Endothelial cell (in vitro differentiated cells): ENCODE data around the gene LRRC4B. TPM values are rescaled to one million over a fixed set of nuclear protein-coding genes. Genes with fewer than 3 reads are reported as not detected.
A peak's percentile ranks its signal among the peaks of the same experiment; 100 is the strongest.
"Not testable (repeated sequence)": the region's sequence is repeated elsewhere in the genome, so short reads cannot be mapped to it uniquely, and the experiment has no call there.

Experiments used
- DNase-seq: peaks from one replicate; pipeline ENCODE4 v3.0.0; 2021; ENCODE audit warnings: low spot score
- H3K27ac Mint-ChIP-seq: one replicate; pipeline ENCODE4 v1.8.0; 2021; ENCODE audit warnings: mixed read lengths, inconsistent platforms; ENCODE audit not compliant: unreplicated experiment
- H3K27me3 Mint-ChIP-seq: one replicate; pipeline ENCODE4 v1.8.0; 2021; ENCODE audit warnings: mild to moderate bottlenecking, moderate library complexity, mixed read lengths, inconsistent platforms; ENCODE audit not compliant: unreplicated experiment
- H3K36me3 Mint-ChIP-seq: one replicate; pipeline ENCODE4 v1.8.0; 2021; ENCODE audit warnings: mild to moderate bottlenecking, low read depth, mixed read lengths, inconsistent platforms; ENCODE audit not compliant: unreplicated experiment
- H3K4me1 Mint-ChIP-seq: one replicate; pipeline ENCODE4 v1.8.0; 2021; ENCODE audit warnings: mild to moderate bottlenecking, mixed read lengths, inconsistent platforms; ENCODE audit not compliant: unreplicated experiment
- H3K4me3 Mint-ChIP-seq: one replicate; pipeline ENCODE4 v1.8.0; 2021; ENCODE audit warnings: mild to moderate bottlenecking, mixed read lengths, inconsistent platforms; ENCODE audit not compliant: unreplicated experiment
- H3K9me3 Mint-ChIP-seq: one replicate; pipeline ENCODE4 v1.8.0; 2021; ENCODE audit warnings: mixed read lengths, inconsistent platforms; ENCODE audit not compliant: unreplicated experiment
- long read RNA-seq: library from polyadenylated mRNA; unstranded; transcript quantifications from one replicate; pipeline ENCODE4 v2.0.0, GENCODE V29; 2020; ENCODE audit not compliant: unreplicated experiment
- total RNA-seq: library from RNA; stranded (reverse); fragmentation: NEBNext Ultra II Directional; extraction: Animal tissue kit (Norgen Biotek cat#: 25700); gene quantifications from one replicate; pipeline ENCODE4 v1.2.1, GENCODE V29; 2021; ENCODE audit not compliant: unreplicated experiment
- TF ChIP-seq, protein P1 (sequence below): fragments of 200-600 bp; sonication (generic); IDR thresholded peaks from one replicate; pipeline ENCODE4 v1.5.0; 2021; ENCODE audit warnings: antibody characterized with exemption; ENCODE audit not compliant: unreplicated experiment

LRRC4B gene, protein sequence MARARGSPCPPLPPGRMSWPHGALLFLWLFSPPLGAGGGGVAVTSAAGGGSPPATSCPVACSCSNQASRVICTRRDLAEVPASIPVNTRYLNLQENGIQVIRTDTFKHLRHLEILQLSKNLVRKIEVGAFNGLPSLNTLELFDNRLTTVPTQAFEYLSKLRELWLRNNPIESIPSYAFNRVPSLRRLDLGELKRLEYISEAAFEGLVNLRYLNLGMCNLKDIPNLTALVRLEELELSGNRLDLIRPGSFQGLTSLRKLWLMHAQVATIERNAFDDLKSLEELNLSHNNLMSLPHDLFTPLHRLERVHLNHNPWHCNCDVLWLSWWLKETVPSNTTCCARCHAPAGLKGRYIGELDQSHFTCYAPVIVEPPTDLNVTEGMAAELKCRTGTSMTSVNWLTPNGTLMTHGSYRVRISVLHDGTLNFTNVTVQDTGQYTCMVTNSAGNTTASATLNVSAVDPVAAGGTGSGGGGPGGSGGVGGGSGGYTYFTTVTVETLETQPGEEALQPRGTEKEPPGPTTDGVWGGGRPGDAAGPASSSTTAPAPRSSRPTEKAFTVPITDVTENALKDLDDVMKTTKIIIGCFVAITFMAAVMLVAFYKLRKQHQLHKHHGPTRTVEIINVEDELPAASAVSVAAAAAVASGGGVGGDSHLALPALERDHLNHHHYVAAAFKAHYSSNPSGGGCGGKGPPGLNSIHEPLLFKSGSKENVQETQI
- 3.0 TPM for total RNA-seq
- long read RNA-seq, partial matches to known transcripts: 0 of 1 reads
- long read RNA-seq, other reads (novel, unspliced or antisense): 0 of 1 reads

DNA sequence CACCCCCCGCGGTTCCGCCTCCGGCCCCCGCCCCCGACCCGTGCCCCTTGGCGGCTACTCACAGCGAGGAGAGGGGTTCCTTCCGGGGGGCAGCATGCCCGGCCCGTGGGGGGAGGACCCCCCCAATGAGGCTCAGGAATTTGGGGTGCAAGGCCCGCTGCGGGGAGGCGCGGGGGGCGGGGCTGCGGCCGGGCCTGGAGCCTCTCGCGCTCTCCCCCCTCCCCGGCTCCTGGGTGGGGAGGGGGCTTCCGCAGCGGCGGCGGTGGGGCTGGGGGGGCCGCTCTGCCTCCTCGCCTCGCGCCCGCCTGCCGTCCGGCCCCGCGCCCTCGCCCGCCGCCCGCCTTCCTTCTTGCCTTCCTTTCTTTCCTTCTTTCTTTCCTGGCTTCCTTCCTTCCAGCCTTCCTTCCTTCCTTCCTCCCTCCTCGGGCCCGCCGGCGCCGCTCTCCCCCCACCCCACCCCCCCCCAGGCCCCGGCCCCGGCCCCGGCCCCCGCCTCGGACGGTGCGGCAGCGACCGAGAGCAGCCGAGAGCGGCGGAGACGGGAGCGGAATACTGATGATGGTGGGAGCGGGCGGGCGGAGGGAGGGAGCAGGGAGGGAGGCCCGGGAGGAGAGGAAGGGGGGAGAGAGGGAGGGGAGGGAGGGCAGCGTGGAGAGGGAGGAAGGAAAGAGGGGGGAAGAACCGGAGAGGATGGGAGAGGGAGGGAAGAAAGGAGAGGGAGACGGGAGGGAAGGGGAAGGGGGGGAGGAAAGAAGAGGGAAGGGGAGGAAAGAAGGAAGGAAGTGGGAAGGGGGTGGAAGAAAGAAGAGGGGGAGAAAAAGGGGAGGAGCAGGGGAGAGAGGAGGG, at the start of gene LRRC4B:
Gene LRRC4B (minus strand): TSS at position 554 of the 846 bp plus-strand sequence. CDS start 19,597 bp downstream, outside the sequence.
- Mint-ChIP-seq H3K27me3 (peaks cover 24% of the 10 kb centered on the region), H3K36me3 (peaks cover 16% of the 10 kb centered on the region), H3K4me3 (no peak within 1 kb of the TSS), H3K4me1 (no peaks in the 10 kb centered on the region), H3K9me3 (peaks cover 32% of the 10 kb centered on the region), H3K27ac (no peak within 1 kb of the TSS)
- TF ChIP-seq, protein P1, sequence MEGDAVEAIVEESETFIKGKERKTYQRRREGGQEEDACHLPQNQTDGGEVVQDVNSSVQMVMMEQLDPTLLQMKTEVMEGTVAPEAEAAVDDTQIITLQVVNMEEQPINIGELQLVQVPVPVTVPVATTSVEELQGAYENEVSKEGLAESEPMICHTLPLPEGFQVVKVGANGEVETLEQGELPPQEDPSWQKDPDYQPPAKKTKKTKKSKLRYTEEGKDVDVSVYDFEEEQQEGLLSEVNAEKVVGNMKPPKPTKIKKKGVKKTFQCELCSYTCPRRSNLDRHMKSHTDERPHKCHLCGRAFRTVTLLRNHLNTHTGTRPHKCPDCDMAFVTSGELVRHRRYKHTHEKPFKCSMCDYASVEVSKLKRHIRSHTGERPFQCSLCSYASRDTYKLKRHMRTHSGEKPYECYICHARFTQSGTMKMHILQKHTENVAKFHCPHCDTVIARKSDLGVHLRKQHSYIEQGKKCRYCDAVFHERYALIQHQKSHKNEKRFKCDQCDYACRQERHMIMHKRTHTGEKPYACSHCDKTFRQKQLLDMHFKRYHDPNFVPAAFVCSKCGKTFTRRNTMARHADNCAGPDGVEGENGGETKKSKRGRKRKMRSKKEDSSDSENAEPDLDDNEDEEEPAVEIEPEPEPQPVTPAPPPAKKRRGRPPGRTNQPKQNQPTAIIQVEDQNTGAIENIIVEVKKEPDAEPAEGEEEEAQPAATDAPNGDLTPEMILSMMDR: no peak
- no peak for DNase-seq

DNA sequence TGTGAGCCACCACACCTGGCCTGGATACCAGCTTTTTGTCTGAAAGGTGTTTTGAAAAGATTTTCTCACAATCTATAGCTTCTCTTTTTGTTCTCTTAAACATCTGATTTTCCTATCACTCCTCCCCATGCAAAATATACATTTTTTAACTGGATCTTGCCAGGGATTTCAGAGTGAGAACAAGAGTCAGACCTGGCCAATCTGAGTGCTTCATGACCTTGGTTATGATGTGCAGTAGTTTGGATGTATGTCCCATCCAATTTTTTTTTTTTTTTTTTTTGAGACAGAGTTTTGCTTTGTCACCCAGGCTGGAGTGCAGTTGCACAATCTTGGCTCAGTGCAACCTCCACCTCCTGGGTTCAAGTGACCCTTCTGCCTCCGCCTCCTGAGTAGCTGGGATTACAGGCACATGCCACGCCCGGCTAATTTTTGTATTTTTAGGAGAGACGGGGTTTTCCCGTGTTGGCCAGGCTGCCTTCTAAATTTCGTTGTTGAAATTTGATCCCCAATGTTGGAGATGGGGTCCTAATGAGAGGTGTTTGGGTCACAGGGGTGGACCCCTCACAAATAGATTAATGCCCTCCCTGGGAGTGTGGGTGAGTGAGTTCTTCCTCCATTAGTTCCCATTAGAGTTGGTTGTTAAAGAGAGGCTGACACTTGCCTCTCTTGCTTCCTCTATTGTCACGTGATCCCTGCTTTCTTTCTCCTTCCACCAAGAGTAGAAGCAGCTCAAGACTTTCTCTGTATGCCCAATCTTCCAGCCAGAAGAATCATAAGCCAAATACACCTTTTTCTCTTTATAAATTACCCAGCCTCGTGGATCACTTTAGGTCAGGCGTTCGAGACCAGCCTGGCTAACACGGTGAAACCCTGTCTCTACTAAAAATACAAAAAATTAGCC, 44.5 kb upstream of the LRRC4B start:
- H3K4me1 Mint-ChIP-seq, H3K36me3 Mint-ChIP-seq, H3K27ac Mint-ChIP-seq, H3K27me3 Mint-ChIP-seq, DNase-seq, H3K4me3 Mint-ChIP-seq: not testable (repeated sequence)
- peaks cover 15% of the 10 kb centered on the region for H3K9me3 Mint-ChIP-seq

DNA sequence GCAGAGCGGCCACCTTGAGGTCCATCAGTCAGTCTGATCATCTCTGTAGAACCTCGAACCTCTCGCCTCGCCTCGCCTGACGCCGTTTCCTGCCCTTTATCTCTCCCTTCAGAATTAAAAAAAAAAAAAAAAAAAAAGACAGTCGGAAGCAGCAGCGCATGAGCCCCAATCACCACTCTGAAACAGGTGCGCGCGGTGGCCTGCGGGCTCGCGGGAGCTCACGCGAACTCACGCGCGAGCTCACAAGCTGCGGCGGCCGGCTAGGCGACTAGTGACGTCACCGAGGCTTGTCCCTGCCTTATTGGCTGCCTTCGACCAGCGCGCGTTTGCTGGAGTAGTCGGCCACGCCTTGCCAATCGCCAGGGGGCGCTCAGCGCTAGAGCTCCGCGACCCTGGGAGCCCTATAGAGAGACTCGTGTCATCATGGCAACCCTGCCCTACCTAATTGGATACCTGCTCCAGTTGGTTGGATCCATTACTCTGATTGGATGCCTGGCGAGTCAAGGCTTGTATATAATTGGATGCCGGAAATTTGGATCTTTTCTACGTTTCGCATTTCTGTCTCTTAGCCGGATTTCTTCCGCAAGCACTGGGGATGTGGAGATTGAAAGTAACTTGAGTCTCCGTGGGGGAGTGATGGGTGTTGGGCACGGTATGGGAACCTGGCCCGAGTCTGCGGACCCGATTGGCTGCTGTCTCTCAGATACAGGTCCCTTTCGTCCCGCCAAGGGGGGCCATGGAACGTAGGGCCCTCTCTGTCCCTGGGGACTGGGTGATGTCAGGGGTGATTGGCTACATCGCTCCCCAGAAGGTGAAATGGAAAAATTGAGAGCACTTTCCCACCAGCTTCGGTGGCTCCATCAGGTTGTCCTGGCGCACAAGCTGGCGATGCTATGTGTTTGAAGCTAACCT, 39.9 kb upstream of the LRRC4B start:
- Mint-ChIP-seq H3K27ac (no peak overlapping the region), H3K4me3 (no peak overlapping the region), H3K36me3 (peaks cover 11% of the 10 kb centered on the region), H3K27me3 (peaks cover 5% of the 10 kb centered on the region), H3K9me3 (peaks cover 25% of the 10 kb centered on the region), H3K4me1 (no peaks in the 10 kb centered on the region)
- peak; percentile 8 for DNase-seq
- TF ChIP-seq, protein P1: no peak

DNA sequence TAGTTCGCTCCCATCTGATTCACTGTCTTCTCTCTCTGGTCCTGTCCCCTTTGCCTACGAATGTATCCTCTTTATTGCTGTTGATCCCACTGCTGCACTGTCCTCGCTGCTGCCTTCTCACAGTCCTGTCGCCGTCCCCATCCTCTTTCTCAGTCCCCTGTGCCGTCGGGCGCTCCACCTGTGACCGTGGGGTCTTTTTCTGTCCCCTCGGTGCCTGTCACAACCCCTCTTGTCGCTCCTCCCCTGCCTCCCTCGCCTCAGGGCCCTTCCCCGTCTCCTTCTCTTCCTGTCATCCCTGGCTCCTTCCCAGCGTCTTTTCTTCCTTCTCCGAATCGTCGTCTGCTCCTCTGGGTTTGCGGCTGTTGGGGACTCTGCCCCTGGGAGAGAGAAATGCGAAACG, 39.2 kb upstream of the LRRC4B start:
- no peak for DNase-seq
- H3K4me1 Mint-ChIP-seq: no peaks in the 10 kb centered on the region
- peaks cover 5% of the 10 kb centered on the region for H3K27me3 Mint-ChIP-seq
- no peak overlapping the region for H3K4me3 Mint-ChIP-seq
- H3K27ac Mint-ChIP-seq: no peak overlapping the region
- H3K9me3 Mint-ChIP-seq: peaks cover 29% of the 10 kb centered on the region
- peaks cover 11% of the 10 kb centered on the region for H3K36me3 Mint-ChIP-seq
- TF ChIP-seq, protein P1: no peak

DNA sequence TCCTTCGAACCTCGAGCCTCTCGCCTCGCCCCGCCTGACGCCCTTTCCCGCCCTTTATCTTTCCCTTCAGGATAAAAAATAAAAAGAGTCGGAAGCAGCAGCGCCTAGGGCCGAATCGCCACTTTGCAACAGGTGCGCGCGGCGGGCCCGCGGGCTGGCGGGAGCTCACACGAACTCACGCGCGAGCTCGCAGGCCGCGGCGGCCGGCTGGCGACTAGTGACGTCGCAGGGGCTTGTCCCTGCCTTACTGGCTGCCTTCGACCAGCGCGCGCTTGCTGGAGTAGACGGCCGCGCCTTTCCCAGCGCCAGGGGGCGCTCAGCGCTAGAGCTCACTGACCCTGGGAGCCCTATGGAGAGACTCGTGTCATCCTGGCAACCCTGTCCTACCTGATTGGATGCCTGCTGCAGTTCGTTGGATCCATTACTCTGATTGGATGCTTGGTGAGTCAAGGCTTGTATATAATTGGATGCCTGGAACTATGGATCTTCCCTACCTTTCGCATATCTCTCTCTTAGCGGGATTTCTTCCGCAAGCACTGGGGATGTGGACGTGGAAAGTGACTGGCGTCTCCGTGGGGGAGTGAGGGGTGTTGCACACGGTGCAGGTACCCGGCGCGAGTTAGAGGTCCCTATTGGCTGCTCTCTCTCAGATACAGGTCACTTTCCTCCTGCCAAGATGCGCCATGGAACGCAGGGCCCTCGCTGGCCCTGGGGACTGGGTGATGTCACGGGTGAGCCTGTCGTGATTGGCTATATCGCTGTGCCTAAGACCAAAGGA, 38.0 kb upstream of the LRRC4B start:
- DNase-seq, H3K4me3 Mint-ChIP-seq, H3K27me3 Mint-ChIP-seq, H3K27ac Mint-ChIP-seq, H3K4me1 Mint-ChIP-seq: not testable (repeated sequence)
- Mint-ChIP-seq H3K9me3 (peaks cover 34% of the 10 kb centered on the region), H3K36me3 (peaks cover 19% of the 10 kb centered on the region)

DNA sequence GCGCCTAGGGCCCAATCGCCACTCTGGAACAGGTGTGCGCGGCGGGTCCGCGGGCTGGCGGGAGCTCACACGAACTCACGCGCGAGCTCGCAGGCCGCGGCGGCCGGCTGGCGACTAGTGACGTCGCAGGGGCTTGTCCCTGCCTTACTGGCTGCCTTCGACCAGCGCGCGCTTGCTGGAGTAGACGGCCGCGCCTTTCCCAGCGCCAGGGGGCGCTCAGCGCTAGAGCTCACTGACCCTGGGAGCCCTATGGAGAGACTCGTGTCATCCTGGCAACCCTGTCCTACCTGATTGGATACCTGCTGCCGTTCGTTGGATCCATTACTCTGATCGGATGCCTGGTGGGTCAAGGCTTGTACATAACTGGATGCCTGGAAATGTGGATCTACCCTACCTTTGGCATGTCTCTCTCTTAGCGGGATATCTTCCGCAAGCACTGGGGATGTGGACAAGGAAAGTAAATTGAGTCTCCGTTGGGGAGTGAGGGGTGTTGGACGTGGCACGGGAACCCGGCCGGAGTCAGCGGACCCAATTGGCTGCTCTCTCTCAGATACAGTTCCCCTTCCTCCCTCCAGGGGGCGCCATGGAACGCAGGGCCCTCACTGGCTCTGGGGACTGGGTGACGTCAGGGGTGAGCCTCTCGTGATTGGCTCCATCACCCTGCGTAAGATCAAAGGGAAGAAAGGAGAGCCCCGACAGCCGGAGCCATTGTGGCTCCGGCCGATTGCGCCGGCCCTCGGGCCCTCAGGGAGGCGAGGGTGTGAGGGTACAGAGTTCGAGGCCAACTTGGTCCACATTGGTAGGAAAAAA, 36.2 kb upstream of the LRRC4B start:
- not testable (repeated sequence) for H3K27ac Mint-ChIP-seq, H3K4me1 Mint-ChIP-seq, H3K4me3 Mint-ChIP-seq, DNase-seq, H3K27me3 Mint-ChIP-seq
- peaks cover 17% of the 10 kb centered on the region for H3K36me3 Mint-ChIP-seq
- peaks cover 43% of the 10 kb centered on the region for H3K9me3 Mint-ChIP-seq
